NCI-H2227 (cell line): Measurements from ENCODE around the gene ASGR1.

Experiments
- DNase-seq: peaks from one replicate; lab custom pipeline; 2025; ENCODE audit not compliant: unreplicated experiment; lab: John Stamatoyannopoulos, UW

Gene ASGR1

GRCh38 chr17:7179317-7180254 lies at the start of gene ASGR1:
ASGR1 (minus strand) TSS chr17:7179370; CDS start chr17:7178563, 807 bp downstream.
- DNase-seq = no peak

- no peak for DNase-seq
Measured at GRCh38 chr17:7228920-7229319, 49.8 kb upstream of the ASGR1 start.

GRCh38 chr17:7226721-7227710 lies 47.8 kb upstream of the ASGR1 start:
- no peak for DNase-seq

- DNase-seq = no peak
Measured at GRCh38 chr17:7225711-7226331, 46.7 kb upstream of the ASGR1 start.

- DNase-seq = no peak
Measured at GRCh38 chr17:7224661-7225111, 45.5 kb upstream of the ASGR1 start.

GRCh38 chr17:7224110-7224509 lies 44.9 kb upstream of the ASGR1 start:
- no peak for DNase-seq

GRCh38 chr17:7223375-7223774 lies 44.2 kb upstream of the ASGR1 start:
- DNase-seq = no peak

GRCh38 chr17:7222972-7223292 lies 43.8 kb upstream of the ASGR1 start:
- no peak for DNase-seq

GRCh38 chr17:7222093-7222971 lies 43.2 kb upstream of the ASGR1 start:
- no peak for DNase-seq

- no peak for DNase-seq
Measured at GRCh38 chr17:7221278-7222092, 42.3 kb upstream of the ASGR1 start.

GRCh38 chr17:7220593-7221277 lies 41.6 kb upstream of the ASGR1 start:
- peak; percentile 57 for DNase-seq

GRCh38 chr17:7219812-7220592 lies 40.8 kb upstream of the ASGR1 start, which contains the start of the genes ACADVL and DLG4:
ACADVL (plus strand) TSS chr17:7219938; CDS start chr17:7219985, 47 bp downstream.
DLG4 (minus strand) TSS chr17:7219836.
- peak; percentile 81 for DNase-seq

- no peak for DNase-seq
Measured at GRCh38 chr17:7219229-7219811, 40.1 kb upstream of the ASGR1 start.

GRCh38 chr17:7218758-7219157 lies 39.6 kb upstream of the ASGR1 start:
- no peak for DNase-seq

GRCh38 chr17:7218166-7218565 lies 39.0 kb upstream of the ASGR1 start:
- no peak for DNase-seq

GRCh38 chr17:7217113-7217987 lies 38.2 kb upstream of the ASGR1 start:
- DNase-seq = peak; percentile 60
